Putamen (tissue), 1 donor: ENCODE data around the gene DNASE1L3.
"Not testable (repeated sequence)": the region's sequence is repeated elsewhere in the genome, so short reads cannot be mapped to it uniquely, and the experiment has no call there.

Experiments
- DNase-seq: peaks from one replicate; pipeline ENCODE4 v3.0.0-alpha.2; 2016; ENCODE audit warnings: low spot score

Gene DNASE1L3

GRCh38 chr3:58236527-58237237, 25.9 kb upstream of the DNASE1L3 start:
- DNase-seq, result no peak

DNA sequence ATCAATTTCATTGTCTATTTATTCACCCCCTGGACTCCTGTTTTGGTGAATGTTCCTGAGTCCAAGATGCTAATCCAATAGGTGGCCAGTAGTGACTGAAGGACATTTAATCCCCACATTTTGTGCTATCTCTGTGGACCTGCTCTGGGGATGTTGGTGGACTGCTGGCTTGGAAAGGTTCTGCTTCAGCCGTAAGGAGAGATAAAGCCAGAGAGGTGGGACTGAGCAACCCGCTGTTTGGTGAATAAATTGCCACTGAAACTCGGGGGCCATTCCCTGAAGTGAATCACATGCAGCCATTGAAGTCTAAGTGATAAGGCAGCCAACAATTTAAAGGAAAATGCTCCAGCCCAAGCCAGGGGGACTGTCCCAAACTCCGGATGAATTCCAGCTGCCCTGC, 25.2 kb upstream of the DNASE1L3 start:
- no peak for DNase-seq

GRCh38 chr3:58234516-58234931, 23.8 kb upstream of the DNASE1L3 start:
- DNase-seq, result no peak

DNA sequence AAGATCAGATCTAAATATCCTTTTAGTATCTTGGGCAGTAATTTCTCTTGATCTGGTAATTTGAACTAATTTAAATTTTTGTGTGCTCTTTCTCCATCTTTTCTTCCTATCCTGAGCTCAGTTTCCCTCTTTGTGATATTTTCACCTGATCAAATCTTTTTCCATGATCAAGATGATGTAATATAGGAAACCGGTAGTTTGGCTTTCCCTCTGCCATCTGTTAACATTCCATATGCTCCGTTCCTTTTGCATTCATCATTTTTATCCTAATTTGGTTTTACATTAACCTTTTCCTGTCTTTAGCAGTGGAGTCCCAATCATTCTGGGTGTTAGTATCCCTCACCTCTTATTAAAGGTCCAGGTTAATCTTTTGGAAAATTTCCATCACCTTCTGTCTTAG, 20.9 kb upstream of the DNASE1L3 start:
- no peak for DNase-seq

- DNase-seq, result no peak
Measured at GRCh38 chr3:58230876-58231552, 20.2 kb upstream of the DNASE1L3 start.

- not testable (repeated sequence) for DNase-seq
Measured at GRCh38 chr3:58227933-58228332, 17.2 kb upstream of the DNASE1L3 start.

- DNase-seq, result peak; percentile 54
Measured at GRCh38 chr3:58223855-58224254, 13.1 kb upstream of the DNASE1L3 start.

DNA sequence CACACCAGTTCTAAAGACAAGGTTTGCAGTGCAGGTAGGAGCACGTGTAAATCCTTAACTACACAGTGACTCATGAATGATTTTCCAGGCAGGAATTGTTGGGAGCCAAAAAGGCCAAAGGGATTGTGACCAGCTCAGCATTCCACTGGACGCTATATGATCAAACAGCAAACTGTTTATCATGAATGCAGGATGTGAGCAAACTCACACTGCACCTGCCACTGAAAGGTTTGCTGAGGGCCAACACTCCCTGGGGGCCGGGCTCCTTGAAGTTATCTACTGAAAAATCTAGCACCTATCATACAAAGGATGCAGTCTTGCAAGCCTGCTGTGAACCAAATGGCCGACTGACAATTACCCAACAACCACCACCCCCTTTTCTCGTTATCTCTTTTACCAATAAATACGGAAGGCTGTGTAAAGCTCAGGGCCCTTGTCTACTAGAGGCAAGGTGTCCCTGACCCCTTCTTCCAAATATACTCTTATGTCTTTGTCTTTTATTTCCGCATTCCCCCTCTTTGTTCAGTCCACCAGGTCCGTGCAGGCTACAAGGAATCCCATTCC, 11.5 kb upstream of the DNASE1L3 start:
- no peak for DNase-seq

DNA sequence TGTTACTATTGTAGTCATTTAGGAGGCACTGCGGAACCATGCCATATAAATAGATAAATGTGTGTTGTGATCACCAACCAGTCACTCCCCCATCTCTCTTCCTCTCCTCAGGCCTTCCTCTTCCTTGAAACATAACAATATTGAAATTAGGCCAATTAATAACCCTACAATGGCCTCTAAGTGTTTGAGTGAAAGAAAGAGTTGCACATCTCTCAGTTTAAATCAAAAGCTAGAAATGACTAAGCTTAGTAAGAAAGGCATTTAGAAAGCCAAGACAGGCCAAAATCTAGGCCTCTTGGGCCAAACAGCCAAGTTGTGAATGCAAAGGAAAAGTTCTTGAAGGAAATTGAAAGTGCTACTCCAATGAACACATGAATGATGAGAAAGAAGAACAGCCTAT, 8.1 kb upstream of the DNASE1L3 start:
- DNase-seq, result no peak

- DNase-seq, result peak; percentile 73
Measured at GRCh38 chr3:58217209-58217811, 6.5 kb upstream of the DNASE1L3 start.

- DNase-seq, result no peak
Measured at GRCh38 chr3:58216496-58217195, 5.9 kb upstream of the DNASE1L3 start.

- no peak for DNase-seq
Measured at GRCh38 chr3:58215317-58216025, 4.7 kb upstream of the DNASE1L3 start.

DNA sequence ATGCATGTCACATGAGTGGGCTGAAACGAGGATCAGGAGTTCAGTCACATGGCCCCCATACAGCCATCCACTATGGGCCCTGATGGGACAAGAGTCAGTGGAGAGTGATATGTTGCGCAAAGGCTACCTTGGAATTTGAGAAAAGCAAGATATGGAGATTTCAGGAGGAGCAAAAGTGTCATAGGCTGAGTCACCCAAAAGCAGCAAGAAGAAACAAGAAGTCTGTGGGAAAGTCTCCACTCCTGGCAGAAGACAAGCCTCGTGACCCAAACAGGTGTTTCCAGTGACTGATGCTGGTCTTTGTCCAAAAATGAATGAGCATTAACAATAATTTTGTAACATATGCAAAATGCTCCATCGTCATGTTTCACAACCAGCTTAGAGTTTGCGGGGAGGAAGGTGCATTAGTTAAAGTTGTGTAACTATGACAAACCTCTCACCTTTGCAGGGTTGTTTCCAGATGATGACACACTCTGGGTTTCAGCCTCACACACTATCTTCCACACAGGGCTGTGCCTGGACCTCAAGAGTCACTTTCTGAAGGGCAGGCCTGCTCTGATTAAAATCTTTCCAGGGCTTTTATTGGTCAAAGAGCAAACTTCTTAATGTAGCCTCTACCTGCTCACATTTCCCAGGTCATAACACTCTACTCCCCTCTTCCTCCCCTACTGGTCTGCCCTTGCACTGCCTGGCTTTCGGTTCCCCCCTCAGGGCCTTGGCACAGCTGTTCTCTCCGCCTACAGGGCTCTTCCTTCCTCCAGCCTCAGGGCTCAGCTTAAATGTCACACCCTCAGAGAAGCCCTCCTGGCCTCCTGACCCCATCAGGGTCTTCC, 3.9 kb upstream of the DNASE1L3 start:
- no peak for DNase-seq

DNA sequence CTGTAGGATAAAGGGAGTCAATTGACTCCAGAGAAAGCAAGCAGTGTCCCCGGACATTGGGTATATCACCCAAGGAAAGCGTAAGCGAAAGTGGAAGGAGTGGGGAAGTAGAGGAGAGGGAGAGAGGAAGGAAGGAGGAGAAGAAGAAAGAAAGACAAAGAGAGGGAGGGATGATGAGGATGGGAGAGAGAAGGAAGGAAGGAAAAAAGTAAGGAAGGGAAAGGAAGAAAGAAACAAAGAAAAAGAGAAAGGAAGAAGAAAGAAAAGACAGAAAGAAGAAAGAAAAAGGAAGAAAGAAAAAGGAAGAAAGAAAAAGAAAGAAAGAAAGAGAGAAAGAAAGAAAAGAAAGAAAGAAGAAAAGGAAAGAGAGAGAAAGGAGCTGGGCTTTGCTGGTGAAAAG, 839 bp downstream of the DNASE1L3 start:
- no peak for DNase-seq

DNA sequence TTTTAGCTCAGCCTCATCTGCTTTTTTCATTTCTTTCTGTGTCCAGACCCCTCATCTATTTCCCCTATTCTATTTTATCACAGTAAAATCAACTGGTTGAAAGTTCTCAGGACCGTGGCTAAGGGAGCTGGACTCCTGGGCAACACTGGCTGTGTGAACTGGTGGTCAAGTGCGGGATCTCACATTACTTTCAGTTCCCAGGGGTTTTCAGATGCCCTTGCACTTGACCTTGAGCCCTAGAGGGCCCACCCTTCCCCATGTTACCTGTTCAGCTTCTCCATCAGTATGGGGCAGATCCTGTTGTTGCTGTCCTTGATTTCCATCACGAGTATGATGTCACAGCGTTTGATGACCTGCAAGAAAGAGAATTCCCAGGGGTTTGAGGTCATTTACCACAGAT, 2.8 kb downstream of the DNASE1L3 start:
- DNase-seq, result no peak

GRCh38 chr3:58206406-58207011, 4.3 kb downstream of the DNASE1L3 start:
- DNase-seq, result no peak

- DNase-seq, result no peak
Measured at GRCh38 chr3:58205981-58206380, 4.8 kb downstream of the DNASE1L3 start.

DNA sequence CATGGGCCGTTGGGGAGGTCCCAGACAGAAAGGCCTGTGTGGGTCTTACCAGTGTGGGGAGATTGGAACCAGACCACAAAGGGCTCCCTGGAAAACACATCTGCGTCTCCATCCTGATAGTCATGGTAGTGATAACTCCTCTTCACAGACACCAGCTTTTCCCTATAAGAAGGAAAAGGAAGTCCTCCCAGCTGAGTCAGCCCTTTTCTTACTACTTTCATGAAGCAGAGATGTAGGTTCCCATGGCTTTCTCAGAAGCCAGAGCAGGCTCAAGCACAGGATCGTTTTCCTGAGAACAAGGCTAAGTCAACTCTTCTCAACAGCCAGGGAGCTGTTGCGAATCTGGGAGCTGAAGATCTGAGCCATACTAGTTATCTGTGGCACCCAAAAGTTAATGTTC, 6.1 kb downstream of the DNASE1L3 start:
- DNase-seq, result no peak

GRCh38 chr3:58203541-58203940, 7.2 kb downstream of the DNASE1L3 start:
- no peak for DNase-seq

DNA sequence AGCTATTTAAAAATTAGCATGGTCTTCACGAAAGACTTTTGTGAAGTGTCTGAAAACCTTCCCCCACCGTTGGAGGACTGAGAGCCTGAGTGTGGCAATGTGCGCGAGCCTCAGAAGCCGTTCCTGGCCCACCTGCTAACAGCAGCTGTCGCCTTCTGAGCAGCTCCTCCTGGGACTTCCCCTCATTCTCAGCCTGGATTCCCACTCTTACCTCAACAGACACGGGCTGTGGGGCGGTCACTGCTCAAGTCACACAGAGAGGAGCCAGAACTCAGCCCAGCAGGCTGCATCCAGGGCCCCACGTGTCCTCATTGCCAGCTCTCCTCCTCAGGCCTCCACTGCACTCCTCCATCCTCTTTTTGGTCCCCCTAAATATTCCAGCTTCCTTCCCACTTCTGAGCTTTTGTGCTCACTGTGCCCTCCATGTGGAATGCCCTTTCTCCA, 7.8 kb downstream of the DNASE1L3 start:
- DNase-seq, result no peak
